GM18520 (cell line): ENCODE measurements around the gene NUP58.

Source experiments
- ATAC-seq: cut with Tn5 transposase; IDR thresholded peaks from one replicate; pipeline ENCODE4 v1.9.1; 2021; ENCODE audit not compliant: unreplicated experiment

NUP58 gene, protein sequence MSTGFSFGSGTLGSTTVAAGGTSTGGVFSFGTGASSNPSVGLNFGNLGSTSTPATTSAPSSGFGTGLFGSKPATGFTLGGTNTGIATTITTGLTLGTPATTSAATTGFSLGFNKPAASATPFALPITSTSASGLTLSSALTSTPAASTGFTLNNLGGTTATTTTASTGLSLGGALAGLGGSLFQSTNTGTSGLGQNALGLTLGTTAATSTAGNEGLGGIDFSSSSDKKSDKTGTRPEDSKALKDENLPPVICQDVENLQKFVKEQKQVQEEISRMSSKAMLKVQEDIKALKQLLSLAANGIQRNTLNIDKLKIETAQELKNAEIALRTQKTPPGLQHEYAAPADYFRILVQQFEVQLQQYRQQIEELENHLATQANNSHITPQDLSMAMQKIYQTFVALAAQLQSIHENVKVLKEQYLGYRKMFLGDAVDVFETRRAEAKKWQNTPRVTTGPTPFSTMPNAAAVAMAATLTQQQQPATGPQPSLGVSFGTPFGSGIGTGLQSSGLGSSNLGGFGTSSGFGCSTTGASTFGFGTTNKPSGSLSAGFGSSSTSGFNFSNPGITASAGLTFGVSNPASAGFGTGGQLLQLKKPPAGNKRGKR

DNA sequence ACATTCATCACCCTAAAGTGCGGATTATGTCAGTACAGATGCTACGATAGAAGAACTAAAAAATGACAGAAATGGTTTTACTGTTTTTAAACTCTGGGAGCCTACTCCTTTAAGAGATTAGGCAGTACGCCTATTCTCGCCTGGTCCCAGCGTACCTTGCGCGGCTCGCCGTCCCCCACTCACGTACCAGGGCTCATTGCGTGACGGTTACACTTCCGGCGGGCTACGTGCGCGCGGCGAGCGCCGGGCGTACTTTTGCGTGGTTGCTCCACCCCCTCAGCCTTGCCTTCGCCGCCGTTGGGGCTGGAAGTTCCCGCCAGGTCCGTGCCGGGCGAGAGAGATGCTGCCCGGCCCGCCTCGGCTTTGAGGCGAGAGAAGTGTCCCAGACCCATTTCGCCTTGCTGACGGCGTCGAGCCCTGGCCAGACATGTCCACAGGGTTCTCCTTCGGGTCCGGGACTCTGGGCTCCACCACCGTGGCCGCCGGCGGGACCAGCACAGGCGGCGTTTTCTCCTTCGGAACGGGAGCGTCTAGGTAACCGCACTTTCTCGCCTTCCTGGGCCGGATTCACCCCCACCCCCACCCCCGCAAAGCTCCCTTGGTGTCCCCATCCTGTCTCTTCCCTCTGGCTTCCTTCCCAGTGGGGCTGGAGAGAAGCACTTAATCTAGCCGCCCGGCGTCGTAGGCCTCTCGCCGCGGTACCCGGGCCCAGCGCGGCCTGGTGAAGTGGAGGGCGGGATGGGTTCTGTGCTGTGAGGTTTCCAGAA, at the start of gene NUP58:
Gene NUP58 (plus strand): TSS at position 279 of the 767 bp plus-strand sequence. CDS start 149 bp downstream, at position 428.
- peak; percentile 95 for ATAC-seq

DNA sequence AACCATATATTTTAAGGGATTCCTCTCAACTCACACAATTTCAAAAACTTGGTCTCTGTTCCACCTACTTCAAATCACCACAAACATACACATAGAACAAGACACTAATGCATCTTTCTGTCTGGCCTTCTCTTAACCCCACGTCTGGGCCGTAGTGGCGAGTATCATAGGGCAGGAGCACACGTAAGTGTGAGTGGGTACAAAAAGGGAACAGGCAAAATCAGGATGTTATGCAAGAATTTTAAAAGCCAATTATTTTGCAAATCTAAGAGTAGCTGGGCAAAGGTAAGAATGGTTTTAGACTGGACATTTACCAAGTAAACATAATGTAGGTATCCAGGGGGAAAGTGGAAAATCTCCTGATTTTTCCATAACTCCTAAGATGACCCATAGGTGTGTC, 49.2 kb upstream of the NUP58 start:
- no peak for ATAC-seq

DNA sequence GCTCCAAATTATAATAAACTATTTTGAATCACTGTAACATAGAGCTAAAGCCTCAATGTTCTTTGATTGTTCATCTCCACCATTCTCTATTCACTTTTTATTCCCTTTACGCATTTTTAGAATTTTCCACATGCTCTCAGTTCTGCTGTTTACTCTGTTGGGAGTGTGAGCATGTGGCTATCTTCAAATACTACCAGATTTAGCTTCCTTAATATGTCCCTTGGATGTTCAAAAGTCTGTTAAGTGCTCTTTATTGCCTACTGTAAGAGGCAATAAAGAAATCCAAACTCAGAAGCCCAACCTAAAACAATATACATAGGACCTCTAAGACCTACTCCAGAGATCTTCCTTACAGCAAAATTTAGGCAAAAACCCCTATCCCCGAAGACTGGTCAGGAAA, 48.7 kb upstream of the NUP58 start:
- no peak for ATAC-seq

DNA sequence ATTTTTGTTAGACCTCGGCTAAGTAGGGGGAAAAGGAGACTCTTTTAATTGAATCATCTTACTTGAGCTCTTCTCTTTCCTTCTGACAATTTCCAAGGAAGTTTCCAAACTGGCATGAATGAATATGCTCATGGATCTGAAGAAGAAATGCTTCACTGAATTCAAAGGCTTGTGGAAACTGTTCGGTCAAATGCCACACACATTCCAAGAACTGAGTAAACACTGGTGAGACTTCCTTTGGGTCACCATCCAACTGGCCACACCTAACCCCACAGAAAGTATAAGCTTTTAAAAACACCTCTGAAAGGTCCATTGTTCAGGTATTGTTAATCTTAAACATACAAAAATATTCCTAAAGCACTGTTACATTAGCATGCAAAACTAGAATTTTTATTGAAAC, 47.7 kb upstream of the NUP58 start:
- ATAC-seq: no peak

DNA sequence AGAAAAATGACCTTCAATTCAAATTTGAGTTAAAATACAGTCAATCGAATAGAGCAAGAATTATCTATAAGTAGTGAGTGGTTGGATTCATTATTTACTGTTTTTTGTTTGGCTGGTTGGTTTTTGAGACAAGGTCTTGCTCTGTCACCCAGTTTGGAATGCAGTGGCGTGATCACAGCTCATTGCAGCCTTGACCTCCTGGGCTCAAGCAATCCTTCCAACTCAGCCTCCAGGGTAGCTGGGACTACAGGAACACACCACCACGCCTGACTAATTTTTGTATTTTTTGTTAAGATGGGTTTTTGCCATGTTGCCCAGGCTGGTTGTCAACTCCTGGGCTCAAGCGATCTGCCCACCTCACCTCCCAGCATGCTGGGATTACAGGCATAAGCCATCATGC, 39.2 kb upstream of the NUP58 start:
- no peak for ATAC-seq

DNA sequence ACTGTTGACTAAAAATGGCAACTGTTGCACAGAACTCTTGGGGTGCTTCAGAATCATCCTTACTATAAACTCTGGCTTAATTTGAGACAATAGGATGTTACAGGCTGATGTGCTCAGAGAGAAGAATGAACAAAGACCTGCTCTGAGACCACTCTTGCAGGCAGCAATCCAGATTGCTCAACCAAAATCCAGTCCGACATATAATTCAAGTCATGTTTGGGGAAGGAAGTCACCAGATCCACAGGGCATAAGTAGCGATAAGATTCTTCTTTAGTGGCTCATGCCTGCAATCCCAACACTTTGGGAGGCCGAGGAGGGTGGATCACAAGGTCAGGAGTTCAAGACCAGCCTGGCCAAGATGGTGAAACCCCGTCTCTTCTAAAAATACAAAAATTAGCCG, 34.7 kb upstream of the NUP58 start:
- no peak for ATAC-seq

DNA sequence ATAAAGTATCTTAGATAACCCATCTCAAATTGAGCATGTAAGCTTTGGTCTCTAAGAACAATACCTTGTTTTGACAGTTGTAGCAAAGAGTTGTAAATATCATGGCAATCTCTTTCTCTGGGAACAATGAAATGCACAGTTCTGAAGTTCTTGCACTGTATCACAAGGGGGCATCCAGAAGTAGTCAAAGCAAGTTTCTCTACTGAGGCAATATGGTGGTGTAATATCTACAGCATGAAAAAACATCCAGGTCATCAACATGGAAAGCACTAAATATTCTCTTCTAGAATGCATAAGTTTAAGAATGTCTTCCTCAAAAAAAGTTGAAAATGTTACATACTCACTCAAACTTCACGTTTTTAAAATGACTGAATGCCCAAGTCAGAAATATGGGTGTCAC, 33.7 kb upstream of the NUP58 start:
- ATAC-seq: no peak

DNA sequence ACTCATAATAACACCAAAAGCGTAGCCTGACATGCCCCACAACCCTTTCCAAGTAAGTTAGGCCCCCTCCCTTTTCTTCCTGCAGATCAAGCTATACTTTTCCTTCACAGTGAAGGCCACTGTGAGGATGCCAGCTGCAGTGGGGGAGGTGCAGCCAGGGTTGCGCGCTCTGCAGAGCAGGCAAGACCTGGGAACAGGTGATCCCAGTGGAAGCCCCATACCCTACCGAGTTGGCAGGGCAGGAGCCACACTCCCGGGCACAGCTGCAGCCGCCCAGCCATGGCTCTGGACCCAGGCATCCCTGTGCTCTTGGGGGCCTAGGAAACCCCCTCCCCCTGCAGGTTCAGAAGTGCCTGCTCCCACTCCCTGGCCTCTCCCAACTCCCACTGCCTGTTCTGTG, 32.9 kb upstream of the NUP58 start:
- ATAC-seq: no peak

DNA sequence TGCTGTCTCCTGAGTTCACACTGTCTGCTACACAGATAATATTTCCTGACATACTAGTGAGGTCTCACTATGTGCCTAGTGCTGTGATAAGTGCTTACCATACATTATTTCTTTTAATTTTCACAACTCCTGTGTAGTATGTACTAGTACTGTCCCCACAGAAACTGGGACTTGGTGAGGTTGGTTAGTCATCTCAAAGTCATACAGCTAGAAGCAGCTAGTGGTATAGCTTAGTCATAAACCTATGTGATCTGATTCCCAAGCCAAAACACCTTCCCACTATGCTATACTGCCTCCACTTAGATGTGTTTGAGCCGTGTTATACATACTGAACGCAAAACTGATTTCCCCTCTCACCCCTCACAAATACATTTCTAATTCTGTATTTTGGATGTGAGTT, 24.7 kb upstream of the NUP58 start:
- ATAC-seq: no peak

DNA sequence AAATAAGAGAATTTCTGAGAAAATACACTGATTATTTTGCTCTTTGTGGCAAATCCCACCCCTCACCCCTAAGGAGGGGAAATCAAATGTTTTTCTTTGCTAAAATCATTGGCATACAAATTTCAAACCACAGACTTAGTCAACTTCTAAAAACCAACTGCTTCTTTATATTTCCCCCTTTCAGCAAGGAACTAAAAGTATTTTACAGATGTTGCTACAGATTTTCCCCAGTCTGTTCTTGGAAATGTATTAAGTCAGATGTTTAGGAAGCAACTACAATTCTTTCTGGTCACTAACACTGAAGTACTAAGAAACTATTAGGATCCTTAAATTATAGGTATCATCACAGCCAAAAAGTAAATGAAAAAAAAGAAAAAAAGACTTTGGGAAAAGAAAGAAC, 21.0 kb upstream of the NUP58 start:
- no peak for ATAC-seq

DNA sequence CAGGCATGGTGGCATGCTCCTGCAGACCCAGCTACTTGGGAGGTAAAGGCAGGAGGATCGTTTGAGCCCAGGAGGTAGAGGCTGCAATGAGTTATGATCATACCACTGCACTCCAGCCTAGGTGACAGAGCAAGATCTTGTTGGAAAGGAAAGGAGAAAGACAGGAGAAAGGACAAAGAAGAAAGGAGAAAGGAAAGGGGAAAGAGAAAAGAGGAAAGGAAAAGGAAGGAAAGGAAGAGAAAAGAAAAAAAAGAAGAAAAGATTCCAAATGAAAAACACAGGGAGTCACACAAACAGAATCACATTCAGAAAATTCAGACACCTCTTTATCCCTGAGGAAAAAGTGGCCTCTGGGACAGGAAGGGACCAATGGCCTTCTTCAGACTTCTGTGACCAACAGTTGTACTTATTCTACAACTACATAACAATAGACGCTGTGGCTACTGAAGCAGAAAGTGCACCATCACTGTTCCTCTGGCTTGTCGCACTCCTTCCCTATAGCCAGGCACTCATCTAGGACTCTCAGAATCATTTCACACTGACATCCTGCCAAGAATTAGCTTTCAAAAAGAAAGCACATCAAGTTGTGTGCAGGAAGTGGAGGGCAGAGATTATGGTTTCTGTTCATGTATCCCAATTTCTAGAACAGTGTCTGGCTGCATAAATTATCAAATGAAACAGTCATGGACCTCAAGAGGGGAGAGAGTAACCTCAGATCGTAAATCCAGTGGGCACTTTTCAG, 20.1 kb upstream of the NUP58 start:
- peak; percentile 55 for ATAC-seq

DNA sequence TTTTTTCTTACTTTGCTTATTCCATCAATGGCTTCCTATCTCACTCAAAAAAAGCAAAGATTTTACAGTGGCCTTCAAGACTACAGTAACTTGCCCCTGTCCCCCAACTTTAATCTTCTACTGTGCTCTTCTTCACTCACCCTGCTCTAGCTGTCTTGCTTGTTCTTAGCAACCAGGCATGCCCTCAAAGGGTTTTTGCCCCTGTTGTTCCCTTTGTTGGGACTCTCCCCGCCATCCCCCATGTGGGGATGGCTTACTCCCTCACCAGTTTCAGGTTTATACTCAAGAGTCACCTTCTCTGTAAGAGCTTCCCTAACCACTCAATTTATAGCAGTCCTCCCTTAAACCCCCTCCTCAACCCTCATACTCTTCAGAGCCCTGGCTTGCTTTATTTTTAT, 19.5 kb upstream of the NUP58 start:
- ATAC-seq: no peak

DNA sequence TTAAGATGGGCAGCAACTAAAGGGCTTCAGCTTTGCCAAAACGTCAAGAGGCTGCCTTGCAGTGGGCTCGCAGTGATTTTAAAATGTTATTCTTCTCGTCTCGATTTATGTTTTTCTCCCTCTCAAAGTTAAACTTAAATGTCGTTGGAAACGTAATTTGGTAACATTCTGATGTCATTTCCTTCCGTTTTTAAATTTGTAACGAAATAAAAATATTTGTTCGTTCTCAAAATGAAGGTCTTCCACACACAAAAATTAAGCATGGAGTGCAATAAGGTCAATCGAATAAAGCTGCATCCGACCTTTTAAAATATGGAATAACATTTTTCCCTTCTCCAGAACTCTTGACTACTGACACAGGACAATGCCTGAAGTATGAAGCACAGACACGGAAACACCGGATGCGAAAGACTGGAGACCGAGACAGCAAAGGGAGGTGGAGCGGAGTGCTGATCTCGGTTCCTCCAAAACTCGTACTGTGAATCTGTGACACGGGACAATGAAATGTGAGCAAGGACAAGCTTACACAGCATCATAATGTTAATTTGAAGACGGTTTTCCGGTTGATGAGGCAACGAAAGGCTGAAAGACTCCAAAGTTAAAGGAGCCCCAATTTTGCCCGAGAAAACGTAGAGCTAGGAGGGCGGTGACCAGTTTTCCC, 15.0 kb upstream of the NUP58 start:
- ATAC-seq: no peak

DNA sequence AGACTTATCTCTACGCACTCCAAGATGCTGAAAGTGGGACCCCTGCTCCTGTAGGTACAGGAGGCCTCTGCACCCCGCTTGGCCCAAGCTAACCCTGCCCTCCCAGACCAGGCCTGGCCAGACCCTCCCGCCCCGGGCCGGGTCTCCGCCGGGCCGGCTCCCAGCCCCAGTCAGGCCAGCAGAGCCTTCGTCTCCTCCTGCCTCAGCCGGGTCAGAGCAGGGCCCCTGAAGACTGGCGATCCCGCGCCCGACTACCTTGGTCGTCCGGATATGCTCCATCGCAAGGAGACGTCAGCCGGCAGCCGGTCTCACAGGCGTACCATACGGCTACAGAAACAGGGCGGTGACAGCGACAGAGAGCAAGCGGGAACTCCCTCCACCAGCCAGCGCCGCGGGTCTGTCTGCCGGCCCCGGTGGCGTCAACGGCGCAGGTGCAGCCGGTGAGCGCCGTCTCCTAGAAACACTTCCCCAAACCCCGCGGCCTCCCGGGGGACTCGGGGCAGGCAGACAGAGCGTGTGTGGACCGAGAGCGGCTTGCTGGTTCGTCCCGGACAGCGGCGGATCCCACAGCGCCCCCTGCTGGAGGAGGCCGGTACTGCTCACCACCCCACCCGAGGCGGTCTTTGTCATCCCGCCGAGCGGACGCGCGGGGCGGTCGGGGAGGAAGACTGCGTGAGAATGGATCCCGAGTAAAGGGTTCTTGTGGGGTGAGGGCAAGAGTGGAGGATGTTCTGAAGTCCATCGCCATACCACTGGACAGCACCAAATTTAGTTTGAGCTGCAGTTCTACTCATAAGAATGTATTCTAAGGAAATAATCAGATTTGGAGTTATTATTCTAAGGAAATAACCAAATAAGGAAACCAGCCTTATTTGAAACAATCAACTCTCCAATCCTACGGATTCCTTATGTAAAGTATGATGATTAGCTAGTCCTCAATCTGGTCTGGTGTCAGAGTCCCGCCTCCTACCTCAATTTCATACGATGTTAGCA, 14.2 kb upstream of the NUP58 start, which contains the start of gene MTMR6:
Gene MTMR6 (minus strand): TSS at position 520 of the 993 bp plus-strand sequence. CDS start 241 bp downstream, at position 279.
- peak; percentile 97 for ATAC-seq

DNA sequence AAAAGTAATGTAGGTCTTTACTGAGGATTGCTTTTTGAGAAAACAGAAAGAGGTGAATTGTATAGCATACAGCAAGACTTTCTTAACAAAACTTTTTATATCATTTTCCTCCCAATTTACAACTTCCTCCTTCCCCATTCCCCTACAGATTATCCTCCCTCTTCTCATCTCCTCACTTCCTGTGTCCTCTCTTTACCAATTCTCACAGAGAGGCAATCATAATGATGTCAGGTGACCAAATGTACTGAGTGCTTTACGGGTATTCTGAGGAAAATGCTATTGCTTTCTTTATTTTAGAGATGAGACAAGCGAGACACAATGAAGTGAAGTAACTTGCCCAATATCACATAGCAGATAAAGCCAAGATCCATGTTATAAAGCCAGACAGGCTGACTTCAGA, 12.5 kb upstream of the NUP58 start:
- ATAC-seq: no peak

DNA sequence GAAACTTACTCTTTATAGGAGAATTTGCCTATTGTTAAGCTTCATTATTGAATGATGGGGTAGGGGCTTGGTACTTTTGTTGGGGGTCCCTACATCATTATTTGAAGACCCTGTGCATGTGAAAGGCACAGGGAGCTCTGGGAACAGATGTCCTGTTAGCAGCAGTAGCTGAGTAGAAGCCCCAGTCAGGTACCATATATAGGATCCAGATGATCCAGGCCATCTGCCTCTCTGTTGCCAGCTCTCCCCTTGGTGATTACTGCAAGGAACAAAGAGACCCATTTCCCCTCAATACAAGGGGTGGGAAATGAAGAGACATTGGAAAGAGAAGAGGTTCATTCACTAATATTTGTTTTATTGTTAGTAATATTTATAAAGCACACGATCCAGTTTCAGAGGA, 9.7 kb upstream of the NUP58 start:
- ATAC-seq: no peak

DNA sequence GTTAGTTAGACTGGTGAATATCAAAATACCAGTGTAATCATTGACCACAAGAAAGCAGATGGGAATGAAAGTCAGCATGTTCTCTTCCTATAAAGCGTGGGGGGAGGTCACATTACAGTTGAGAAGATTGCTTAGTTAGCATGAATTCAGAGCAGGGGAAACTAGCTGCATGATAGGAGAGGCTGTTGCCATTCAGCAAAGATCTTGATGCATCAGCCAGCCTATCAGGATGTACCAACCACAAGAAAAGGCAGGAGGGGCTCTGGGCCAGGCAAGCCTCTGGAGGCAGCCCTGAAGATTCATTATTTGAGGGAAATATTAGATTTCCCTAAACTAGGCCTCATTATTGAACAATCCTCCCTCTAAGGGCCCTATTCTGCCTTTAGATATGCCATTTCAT, 9.1 kb upstream of the NUP58 start:
- ATAC-seq: no peak

DNA sequence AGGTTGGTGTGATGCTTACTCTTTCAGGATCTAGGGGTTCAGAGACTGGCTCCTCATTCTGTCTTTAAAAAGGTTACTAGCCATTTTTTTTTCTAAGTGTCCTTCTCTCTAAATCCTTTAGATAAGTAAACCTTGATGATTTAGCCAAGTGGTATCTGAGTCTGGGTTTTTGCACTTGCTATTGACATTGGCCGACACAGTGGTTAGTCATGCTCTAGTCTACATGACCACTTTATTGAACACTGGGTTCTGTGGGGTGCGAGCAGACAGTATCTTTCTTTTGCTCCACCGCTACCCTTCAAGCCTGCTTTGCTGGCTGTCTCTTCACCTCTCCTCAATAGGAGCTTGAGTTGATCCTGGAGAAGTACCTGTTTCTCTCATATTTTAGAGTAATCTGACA, 6.2 kb upstream of the NUP58 start:
- ATAC-seq: no peak

DNA sequence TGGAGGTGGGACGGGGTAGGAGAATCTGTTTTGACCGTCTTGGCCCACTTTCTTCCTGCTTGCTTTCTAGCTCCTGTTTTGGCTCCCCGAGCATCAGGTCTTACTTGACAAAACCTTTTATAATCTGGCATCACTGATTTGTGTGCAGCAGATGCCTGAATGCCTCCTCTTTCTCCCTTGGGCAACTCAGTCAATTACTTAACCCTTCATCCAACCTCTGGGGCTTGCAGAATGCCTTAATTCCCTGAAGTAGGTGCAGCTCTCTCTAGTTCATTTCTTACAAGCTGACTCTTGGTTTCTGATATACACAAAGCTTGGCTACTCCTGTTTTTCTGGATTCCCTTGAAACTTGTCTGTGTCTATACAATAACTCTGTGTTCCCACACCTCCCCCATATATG, 5.7 kb upstream of the NUP58 start:
- no peak for ATAC-seq
